SW 1271 (cell line): Measurements from ENCODE around the gene FAM131C.
"Not testable (repeated sequence)": the region's sequence is repeated elsewhere in the genome, so short reads cannot be mapped to it uniquely, and the experiment has no call there.

Experiments used
- DNase-seq, 2 experiments: peaks; one replicate each; lab custom pipeline; 2025; lab: John Stamatoyannopoulos, UW

FAM131C gene

GRCh38 chr1:16058394-16059120, 14.9 kb downstream of the FAM131C start:
- not testable (repeated sequence) for DNase-seq

- DNase-seq: not testable (repeated sequence)
Measured at GRCh38 chr1:16057314-16057915, 16.0 kb downstream of the FAM131C start.

DNA sequence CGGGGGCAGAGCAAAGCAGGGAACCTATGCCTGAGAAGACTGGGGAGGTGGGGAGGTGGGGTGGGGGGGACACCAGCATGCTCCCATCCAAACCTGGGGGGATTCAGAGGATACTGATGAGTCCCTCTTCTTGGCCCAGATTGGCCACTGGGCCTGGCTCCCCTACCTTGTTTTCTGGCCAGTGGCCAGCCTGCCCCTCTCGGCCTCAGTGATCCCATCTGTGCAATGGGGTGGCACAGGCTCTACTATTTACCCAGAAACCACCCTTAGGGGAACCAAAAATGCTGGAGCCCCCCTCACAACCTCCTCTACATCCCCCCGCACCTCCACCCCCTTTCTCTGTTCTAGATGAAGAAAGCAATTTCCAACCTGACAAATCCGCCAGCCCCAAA, 16.9 kb downstream of the FAM131C start:
- not testable (repeated sequence) for DNase-seq

- DNase-seq: peak; percentile 43 to 74
Measured at GRCh38 chr1:16055613-16056520, 17.6 kb downstream of the FAM131C start.

DNA sequence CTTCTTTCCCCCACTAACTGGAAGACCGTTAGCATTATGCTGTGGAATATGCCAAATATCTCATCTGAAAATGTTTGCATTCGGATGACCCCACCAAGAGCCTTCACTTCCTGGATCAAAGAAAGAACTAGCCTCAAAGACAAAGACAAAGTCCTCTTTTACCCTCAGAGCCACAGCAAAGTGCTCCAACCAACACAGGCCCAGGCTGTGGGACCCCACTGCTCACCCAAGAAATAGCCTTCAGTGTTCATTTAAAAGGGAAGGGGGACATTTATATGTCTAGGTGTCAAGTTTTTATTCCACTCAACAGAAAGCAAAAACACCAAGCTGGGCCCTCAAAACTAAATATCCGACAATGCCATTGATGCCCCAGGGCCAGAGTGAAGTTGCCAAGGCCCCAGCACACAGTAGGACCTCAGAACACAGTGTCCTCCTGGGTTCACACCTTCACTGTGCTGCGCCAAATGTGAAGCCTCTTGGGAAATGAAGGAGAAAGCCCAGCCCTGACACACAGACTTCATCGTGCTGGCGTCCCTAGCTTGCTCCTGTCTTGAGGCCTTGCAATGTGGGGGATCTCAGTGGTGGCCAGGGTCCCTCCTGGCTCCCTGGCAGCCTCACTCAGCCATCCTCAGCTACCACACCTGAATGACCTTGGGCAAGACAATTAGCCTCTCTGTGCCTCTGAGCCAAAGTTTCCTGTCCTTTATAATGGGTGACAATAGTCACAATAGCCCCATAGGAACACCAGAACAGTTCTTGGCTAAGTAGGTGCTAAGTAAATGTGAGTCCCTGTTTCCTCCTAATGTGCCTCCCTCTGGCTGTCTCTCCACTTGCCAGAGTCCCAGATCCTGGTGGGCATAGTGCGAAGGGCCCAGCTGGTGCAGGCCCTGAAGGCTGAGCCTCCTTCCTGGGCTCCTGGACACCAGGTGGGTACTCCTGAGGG, 18.6 kb downstream of the FAM131C start:
- DNase-seq: no peak

DNA sequence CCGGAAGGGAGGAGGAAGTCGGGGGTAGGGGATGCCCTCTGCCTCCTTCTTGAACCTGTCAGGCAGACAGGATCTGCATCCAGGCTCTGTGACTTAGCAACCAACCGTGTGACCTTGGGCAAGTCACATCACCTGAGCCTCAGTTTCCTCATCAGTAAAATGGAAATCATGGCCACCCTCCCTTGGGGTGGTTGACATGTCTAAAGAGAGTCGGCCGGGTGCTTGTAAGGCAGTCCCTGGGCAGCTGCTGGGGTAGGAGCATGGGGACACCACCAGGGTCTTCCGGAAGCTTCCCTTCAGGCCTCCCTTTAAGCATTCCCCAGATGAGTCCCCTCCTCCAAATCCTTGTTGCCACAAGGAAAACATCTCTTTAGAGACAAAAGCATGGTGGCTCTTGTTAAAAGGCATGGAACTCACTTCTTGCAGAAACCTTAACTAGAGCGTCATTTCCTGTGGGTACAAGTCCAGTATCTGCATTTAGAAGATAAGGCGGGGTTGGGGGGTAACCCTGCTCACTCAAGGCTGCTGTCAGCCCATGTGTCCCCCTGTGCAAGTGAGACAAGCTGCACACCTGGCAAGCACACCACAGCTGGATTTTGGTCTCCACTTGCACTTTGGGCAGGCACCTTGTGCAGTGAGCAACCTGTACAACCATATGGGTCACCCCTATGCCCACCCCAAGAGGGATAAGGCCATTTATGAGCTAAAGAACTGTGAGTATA, 19.5 kb downstream of the FAM131C start:
- DNase-seq: no peak

GRCh38 chr1:16051949-16052348, 21.5 kb downstream of the FAM131C start:
- not testable (repeated sequence) for DNase-seq

DNA sequence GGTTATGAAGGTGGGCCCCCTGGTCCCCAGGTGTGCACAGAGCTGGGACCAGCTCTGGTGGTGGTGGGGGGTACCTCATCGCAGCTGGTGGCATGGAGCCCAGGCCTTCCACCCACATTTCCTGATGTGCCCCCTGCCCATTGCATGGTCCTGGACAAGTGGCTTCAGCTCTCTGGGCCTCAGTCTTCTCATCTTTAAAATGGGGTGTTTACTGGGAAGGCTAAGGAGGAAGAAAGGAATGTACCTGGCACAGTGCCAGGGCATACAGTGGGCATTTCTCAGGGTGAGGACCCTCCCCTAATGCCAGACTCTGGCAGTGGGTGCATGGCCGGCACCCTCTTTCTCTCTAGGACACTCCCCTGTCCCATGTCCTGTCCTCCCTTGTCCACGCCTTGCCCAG, 22.4 kb downstream of the FAM131C start:
- no peak for DNase-seq

DNA sequence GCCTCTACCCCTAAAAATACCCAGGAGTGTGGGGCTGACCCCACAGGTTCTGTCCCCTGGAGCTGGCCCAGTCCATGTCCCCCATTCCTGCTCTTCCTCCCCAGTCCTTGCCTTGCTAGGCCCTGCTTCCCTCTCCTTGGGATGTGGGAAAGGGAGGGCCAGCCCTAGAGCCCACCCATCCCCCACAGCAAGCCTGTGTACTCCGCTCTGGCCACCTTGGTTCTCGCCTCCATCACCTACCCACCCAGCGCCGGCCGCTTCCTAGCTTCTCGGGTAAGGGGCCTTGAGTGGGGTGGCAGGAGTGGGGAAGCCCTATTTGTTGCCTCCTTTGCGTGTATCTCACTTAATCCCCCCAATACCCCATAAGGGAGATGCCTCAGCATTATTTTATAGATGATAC, 23.1 kb downstream of the FAM131C start:
- DNase-seq: no peak

DNA sequence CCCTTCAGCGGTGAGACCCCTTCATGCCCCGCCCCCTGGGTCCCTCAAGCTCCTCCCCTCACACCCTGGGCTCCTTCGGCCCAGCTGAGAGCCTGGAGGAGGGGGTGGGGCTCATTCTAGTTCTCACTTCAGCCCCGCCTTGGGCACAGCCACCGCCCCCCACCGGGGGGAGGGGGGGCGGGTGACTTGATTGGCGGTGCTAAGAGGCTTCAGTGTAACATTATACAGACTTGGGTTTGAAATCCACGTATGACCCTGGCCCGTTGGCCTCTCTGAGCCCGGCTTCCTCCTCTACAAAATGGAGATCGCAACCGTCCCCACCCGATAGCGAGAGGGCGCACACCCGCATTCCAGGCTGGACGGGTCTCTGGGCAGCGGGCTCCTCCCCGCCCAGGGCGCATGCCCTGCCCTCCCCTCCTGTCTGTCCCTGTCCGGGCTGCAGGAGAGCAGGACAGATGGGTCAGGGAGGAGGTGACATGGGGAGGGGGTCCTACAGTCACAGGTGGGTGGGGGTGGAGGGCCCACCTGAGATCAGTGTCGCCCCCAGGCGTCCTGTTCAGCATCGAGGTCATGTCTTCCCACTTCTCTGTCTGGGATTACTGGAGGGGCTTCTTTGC, 24.8 kb downstream of the FAM131C start:
- no peak for DNase-seq

GRCh38 chr1:16047791-16048475, 25.5 kb downstream of the FAM131C start:
- no peak for DNase-seq

DNA sequence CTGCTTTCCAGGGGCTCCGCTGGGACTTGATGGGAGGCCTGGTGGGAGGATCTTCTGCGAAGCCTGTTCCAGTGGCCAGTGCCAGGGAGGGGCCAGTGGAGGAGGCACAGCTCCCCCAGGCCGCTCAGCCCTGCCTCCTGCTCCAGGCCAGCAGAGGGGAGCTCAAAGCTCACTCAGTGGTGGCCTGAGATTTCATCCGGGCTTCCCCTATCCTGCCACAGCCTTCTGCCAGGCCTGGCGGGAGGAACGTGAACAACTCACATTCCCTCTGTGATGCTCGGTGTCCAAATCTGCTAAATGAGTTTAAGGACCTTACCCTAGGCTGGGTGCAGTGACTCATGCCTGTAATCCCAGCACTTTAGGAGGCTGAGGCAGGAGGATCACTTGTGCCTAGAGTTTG, 26.6 kb downstream of the FAM131C start:
- no peak for DNase-seq

DNA sequence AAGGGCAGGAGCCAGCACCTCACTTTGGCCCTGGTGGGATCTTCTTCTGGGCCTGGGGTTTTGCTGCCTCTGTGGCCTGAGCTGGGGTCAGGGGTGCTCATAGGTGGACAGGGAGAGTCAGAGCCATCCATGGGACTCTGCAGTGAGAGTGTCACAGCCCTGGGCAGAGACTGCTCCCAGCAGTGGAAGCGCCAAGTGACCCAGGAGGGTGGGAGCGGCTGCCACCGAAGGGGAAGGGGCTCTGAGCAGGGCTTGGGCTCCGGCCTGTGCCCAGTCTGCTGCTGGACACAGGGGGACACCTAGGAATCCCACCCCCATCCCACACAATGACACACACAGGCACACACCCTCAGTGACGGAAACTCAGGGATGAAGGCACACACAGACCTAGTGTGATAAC, 29.5 kb downstream of the FAM131C start:
- DNase-seq: no peak

DNA sequence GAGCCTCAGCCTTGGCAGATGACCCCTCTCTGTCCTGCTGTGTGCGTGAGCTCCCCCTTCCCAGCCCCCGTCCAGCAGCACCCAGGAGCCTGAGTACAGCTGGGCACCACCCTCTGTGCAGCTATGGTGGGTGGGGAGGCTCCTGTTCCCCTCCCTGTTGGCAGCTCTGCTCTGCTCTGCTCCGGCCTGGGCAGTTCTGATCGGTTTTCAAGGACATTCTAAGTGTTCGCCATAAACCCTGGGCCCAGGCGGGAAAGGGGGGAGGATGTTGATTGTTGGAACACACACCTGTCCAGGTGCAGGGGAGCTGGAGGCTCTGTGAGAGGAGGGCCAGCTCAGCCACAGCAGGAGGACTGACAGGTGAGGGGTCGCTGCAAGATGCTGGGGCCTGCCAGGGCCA, 29.9 kb downstream of the FAM131C start, which contains the start of gene CLCNKB:
CLCNKB (plus strand) TSS at position 262 of the 400 bp plus-strand sequence. CDS start 711 bp downstream, outside the sequence.
- no peak for DNase-seq

GRCh38 chr1:16042654-16043053, 30.8 kb downstream of the FAM131C start:
- not testable (repeated sequence) for DNase-seq

GRCh38 chr1:16042096-16042495, 31.4 kb downstream of the FAM131C start:
- DNase-seq: no peak

DNA sequence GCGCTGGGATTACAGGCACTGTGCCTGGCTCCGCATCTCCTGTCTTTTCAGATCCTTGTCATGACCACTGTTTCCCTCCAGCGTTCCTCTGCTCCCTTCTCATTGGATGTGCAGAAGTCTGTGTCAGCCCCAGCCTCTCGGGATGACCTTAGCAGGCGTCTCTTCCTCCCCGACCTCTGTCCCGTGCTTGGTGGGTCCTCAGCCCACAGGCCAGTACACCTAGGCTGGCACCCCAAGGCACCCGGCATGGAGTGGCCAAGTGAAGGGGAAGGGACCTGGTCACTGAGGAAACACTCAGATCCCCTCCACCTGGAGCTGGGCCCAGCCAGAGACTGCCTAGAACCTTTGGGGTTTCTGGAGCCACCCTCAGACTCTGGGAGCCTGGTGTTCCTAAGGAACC, 32.3 kb downstream of the FAM131C start:
- no peak for DNase-seq

DNA sequence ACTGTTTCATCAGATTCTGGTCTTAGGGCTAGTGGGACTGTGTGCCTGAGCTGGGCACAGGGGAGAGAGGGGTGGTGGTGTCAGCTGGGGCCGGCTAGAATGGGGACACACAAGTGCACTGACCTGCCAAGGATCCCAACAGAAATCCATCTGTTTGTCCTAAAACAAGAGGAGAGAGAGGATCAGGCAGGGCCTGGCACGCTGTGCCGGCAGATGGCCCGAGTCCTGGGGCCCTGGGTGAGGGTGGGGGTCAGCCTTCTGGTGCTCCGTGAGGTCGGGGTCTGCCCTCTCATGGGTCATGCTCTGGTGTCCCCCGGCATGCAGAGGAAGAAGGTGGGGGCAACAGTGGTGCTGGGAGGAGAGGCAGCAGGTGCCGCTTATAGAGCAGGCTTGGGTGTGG, 33.6 kb downstream of the FAM131C start:
- not testable (repeated sequence) for DNase-seq

- no peak for DNase-seq
Measured at GRCh38 chr1:16038620-16038912, 34.9 kb downstream of the FAM131C start.

DNA sequence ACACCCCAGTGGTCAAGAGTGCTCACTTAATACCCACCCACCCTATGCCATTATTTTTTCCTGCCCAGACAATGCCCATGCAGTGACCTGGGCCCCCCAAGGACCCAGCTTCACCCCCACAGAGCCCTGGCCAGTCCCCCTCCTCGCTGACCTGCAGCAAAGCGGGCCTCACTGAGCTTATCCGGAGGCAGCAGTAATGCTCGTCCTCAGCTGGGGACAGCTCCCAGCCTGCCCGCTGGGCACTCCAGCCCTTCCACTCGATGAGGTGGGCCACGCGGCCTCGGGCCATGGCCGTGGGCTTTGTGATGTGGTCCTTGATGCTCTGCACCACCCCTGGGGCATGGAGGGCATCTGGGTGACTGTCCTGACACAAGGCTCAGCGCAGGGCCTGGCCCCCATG, 37.0 kb downstream of the FAM131C start:
- not testable (repeated sequence) for DNase-seq
